Activated CD4-positive, alpha-beta T cell treated with anti-CD3 and anti-CD28 coated beads, Interleukin-2, Interleukin-6, amounts not matched to agents 100 ng/mL and 50 ng/mL, durations not matched to agents 16 hours and 8 hours (primary cell): ENCODE results near the gene MORN1.

Experiments
- DNase-seq: peaks from one replicate; pipeline ENCODE4 v3.0.0-alpha.2; 2020

The MORN1 gene

GRCh38 chr1:2316451-2316961 lies 74.8 kb downstream of the MORN1 start:
- no peak for DNase-seq

DNA sequence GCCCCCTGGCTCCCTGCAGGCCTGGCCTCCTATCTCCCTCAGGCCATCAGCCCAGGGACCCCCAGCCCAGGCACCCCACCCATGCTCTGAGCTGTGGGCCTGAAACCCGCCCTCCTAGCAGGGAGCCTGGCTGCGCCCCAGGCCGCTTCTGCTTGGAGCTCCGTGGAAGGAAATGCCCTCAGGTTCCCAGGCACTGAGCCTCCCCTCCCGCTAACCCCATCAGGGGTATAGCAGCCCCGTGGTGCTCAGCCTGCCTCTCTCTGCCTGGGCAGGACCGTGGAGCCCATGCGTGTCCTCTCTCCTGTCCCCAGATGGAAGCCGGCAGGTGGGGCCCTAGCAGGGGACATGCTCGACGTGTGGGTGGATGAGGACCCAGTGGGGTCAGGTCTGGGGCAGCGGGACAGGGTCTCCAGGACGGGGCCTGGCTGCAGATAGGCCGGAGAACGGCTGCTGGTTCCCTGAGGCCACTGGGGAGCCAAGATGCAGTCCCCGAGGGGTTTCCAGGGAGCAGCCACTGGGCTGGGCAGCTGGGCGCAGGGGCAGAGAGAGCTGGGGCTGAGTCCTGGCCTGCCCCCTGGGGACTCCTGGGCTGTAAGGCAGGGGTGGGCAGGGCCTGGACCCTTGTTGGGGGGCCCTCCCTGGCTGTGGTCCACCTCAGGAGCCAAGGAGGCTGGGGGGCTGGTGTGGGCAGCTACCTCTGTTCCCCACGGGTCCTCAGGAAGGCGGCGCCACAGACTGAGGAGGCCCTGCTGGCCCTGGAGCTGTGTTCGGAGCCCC lies 75.5 kb downstream of the MORN1 start:
- no peak for DNase-seq

- peak; percentile 52 for DNase-seq
Measured at GRCh38 chr1:2314803-2315673, 76.3 kb downstream of the MORN1 start.

GRCh38 chr1:2314273-2314802 lies 77.0 kb downstream of the MORN1 start:
- no peak for DNase-seq

- DNase-seq: no peak
Measured at GRCh38 chr1:2313651-2314261, 77.6 kb downstream of the MORN1 start.

DNA sequence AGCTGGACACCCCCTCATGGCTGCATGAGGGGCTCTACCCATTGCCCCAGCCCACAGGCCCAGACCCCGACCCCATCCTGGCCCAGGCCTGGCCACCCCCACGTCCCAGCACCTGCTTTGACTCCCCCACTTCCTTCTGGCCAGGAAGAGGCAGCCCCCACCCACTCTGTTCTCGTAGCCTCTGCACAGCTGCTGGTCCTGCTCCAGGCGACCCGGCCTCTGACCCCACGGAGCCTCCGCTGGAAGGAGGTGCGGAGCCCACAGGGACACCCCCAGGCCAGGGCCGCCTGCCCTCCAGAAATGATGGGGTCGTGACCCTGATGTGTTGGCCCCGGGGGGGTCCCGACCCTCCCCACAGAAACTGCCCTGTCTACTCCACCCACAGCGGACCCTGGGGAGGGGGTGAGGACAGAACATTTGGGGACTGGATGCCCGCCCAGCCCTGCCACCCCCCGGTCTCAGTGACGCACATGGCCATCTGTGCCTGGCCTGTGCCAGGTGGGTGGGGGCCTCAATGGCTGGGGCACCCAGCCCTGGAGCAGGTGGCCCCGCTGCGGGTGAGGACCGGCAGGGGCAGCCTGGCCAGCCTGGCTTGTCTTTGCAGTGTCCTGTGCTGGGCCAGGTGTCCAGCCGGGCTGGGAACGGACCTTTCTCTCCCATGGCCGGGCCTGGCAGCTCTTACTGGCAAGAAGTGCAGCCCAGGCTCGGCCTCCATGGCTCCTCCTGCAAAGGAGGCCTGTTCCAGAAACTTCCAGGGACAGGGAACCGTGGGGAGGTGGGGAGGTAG lies 78.6 kb downstream of the MORN1 start:
- DNase-seq: no peak

GRCh38 chr1:2312160-2312514 lies 79.2 kb downstream of the MORN1 start:
- no peak for DNase-seq

GRCh38 chr1:2311184-2312032 lies 79.9 kb downstream of the MORN1 start:
- DNase-seq: peak; percentile 54

- DNase-seq: no peak
Measured at GRCh38 chr1:2310332-2311183, 80.8 kb downstream of the MORN1 start.

GRCh38 chr1:2308844-2309243 lies 82.5 kb downstream of the MORN1 start:
- no peak for DNase-seq

DNA sequence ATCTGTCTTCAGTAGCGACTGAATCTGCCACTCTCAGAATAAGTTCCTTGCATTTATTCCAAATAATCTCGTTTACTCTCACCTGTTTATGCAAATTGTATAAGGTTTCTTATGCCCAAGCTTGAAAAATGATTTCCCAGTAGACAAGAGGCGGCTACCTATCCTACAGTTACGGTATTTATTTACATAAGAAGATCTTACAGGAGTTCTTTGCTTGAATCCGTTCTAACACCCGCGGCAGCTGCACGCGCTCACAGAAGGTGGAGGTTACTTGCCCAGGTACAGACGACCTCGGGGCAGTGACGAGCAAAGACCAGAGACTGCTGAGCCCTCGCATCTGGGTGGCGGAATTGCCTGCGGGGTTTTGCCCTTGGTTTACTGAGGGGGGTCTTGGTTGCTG lies 83.4 kb downstream of the MORN1 start:
- no peak for DNase-seq

- no peak for DNase-seq
Measured at GRCh38 chr1:2307064-2307605, 84.2 kb downstream of the MORN1 start.

DNA sequence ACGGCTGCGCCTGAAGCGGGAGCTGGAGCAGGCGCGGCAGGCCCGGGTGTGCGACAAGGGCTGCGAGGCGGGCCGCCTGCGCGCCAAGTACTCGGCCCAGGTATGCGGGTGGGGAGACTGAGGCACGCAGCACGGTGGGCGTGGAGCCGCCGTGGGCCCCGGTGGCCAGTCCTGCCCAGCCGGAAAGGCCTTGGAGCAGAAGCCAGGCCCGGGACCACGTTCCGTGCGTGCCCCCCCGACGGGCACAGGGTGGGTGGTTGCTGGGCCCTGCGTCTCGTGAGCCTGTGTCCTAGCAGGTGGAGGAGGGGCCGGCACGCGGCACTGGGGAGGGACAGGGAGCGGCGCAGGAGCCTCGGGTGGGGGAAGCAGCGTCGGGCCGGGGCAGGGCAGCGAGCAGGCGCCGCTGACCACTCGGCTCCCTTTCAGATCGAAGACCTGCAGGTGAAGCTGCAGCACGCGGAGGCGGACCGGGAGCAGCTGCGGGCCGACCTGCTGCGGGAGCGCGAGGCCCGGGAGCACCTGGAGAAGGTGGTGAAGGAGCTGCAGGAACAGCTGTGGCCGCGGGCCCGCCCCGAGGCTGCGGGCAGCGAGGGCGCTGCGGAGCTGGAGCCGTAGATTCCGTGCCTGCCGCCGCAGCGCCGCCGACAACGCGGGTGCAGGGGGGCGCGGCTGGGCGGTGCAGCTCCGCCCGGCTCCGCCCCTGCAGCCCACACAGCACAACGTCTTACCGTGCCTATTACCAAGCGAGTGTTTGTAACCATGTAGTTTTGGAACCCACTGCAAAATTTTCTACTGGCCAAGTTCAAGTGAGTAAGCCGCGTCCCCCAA lies 85.0 kb downstream of the MORN1 start:
- DNase-seq: no peak

DNA sequence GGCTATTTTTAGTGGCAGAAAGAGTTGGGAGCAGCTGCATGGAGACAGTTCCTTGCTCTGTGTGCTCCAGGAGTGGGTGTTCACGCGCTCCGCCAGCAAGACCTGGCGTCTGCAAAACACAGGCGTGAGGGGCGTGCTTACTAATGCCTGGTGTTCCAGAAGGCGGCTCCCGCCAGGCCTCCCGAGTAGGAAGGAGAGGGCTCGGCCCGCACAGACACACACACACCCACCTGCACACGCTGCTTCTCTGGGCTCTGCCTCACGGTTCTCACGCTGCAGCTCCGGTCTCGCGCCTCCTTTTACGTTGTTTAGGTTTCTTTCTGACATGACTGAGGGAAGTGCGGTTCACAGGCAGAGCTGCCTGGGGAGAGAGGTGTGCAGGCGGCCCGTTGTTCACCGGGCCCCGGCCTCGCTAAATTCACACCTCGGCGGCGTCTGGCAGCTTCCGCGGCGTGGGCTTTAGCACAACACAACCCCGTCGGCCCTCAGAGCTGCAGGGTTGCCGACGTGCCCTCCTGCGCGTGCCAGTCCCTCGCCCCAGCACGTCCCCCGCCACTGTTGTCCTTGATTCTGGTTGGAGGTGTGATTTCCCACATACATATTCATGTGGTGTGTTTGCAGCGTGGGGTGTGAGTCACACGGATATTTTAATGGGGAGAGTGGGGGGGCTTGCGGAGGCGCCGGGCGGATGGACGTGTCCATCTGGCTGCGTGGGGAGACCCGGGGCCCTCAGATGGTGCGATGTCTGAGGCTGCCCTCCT lies 86.3 kb downstream of the MORN1 start:
- no peak for DNase-seq

- no peak for DNase-seq
Measured at GRCh38 chr1:2304282-2304681, 87.1 kb downstream of the MORN1 start.

- DNase-seq: no peak
Measured at GRCh38 chr1:2303781-2304180, 87.6 kb downstream of the MORN1 start.

- DNase-seq: no peak
Measured at GRCh38 chr1:2303016-2303775, 88.2 kb downstream of the MORN1 start.
